Measurements from ENCODE around the gene RILPL2.
A peak's percentile ranks its signal among the peaks of the same experiment; 100 is the strongest.
"Not testable (repeated sequence)": the region's sequence is repeated elsewhere in the genome, so short reads cannot be mapped to it uniquely, and the experiment has no call there.

Gene RILPL2

GRCh38 chr12:123435636-123436016, 858 bp downstream of the RILPL2 start:
- Histone ChIP-seq H2AFZ (peak overlapping the region; percentile 94), H3K36me3 (ENCODE audit: control insufficient read depth, insufficient read depth, low read length) (no peaks in the 10 kb centered on the region), H3K27ac (peak overlapping the region; percentile 40), H3K9me3 (ENCODE audit: control insufficient read depth, low read length) (no peaks in the 10 kb centered on the region), H3K4me2 (ENCODE audit: low read length) (peak overlapping the region; percentile 99), H3K27me3 (ENCODE audit: control insufficient read depth, insufficient read depth, low read length) (no peaks in the 10 kb centered on the region), H3K4me1 (no peaks in the 10 kb centered on the region), H3K79me2 (peaks cover 11% of the 10 kb centered on the region), H3K9ac (no peak overlapping the region), H3K4me3 (ENCODE audit: low read depth, low read length) (peak overlapping the region; percentile 97)
- TF ChIP-seq CTCF (IDR thresholded peaks at IDR 0.05) = no peak

GRCh38 chr12:123433615-123434014, 2.9 kb downstream of the RILPL2 start:
- Histone ChIP-seq H3K79me2 (peaks cover 11% of the 10 kb centered on the region), H3K4me3 (ENCODE audit: low read depth, low read length) (no peak overlapping the region), H3K9me3 (ENCODE audit: control insufficient read depth, low read length) (no peaks in the 10 kb centered on the region), H3K4me1 (no peaks in the 10 kb centered on the region), H3K36me3 (ENCODE audit: control insufficient read depth, insufficient read depth, low read length) (no peaks in the 10 kb centered on the region), H3K27me3 (ENCODE audit: control insufficient read depth, insufficient read depth, low read length) (no peaks in the 10 kb centered on the region), H3K4me2 (ENCODE audit: low read length) (no peak overlapping the region), H2AFZ (no peak overlapping the region), H3K9ac (no peak overlapping the region), H3K27ac (no peak overlapping the region)
- no peak for TF ChIP-seq CTCF (IDR thresholded peaks at IDR 0.05)

- Histone ChIP-seq H3K4me2 (ENCODE audit: low read length) (peak overlapping the region; percentile 37), H3K79me2 (peaks cover 11% of the 10 kb centered on the region)
- H3K36me3 ChIP-seq (ENCODE audit: control insufficient read depth, insufficient read depth, low read length); H3K9me3 ChIP-seq (ENCODE audit: control insufficient read depth, low read length); H3K4me1 ChIP-seq; H3K27me3 ChIP-seq (ENCODE audit: control insufficient read depth, insufficient read depth, low read length); H3K9ac ChIP-seq; H3K27ac ChIP-seq; H3K4me3 ChIP-seq (ENCODE audit: low read depth, low read length); H2AFZ ChIP-seq: not testable (repeated sequence)
These were observed 4.3 kb downstream of the RILPL2 start for GRCh38 chr12:123431951-123432817.

GRCh38 chr12:123429101-123429500, 7.4 kb downstream of the RILPL2 start:
- H3K4me1 ChIP-seq; H3K4me3 ChIP-seq (ENCODE audit: low read depth, low read length); H3K27me3 ChIP-seq (ENCODE audit: control insufficient read depth, insufficient read depth, low read length); H2AFZ ChIP-seq; H3K4me2 ChIP-seq (ENCODE audit: low read length); H3K9me3 ChIP-seq (ENCODE audit: control insufficient read depth, low read length); H3K9ac ChIP-seq; H3K27ac ChIP-seq; H3K79me2 ChIP-seq; H3K36me3 ChIP-seq (ENCODE audit: control insufficient read depth, insufficient read depth, low read length): not testable (repeated sequence)

GRCh38 chr12:123428591-123428990, 7.9 kb downstream of the RILPL2 start:
- no peaks in the 10 kb centered on the region for H3K36me3 ChIP-seq (ENCODE audit: control insufficient read depth, insufficient read depth, low read length)
- no peak overlapping the region for H3K27ac ChIP-seq
- H3K79me2 ChIP-seq = peaks cover 2% of the 10 kb centered on the region
- H3K9me3 ChIP-seq (ENCODE audit: control insufficient read depth, low read length) = no peaks in the 10 kb centered on the region
- H3K27me3 ChIP-seq (ENCODE audit: control insufficient read depth, insufficient read depth, low read length) = no peaks in the 10 kb centered on the region
- no peak overlapping the region for H3K9ac ChIP-seq
- no peak overlapping the region for H2AFZ ChIP-seq
- H3K4me2 ChIP-seq (ENCODE audit: low read length) = no peak overlapping the region
- TF ChIP-seq CTCF (IDR thresholded peaks at IDR 0.05) = no peak
- H3K4me1 ChIP-seq = no peaks in the 10 kb centered on the region
- H3K4me3 ChIP-seq (ENCODE audit: low read depth, low read length) = no peak overlapping the region
